NCI-H526 treated with DMSO at 0.1 percent for 48 hours (cell line): ENCODE data around the gene TPD52L2.
"Not testable (repeated sequence)": the region's sequence is repeated elsewhere in the genome, so short reads cannot be mapped to it uniquely, and the experiment has no call there.

Experiments used
- DNase-seq: peaks from one replicate; lab custom pipeline; 2025; lab: John Stamatoyannopoulos, UW

TPD52L2 gene

GRCh38 chr20:63895952-63896263 lies 30.8 kb downstream of the TPD52L2 start:
- DNase-seq = no peak

- DNase-seq = peak; percentile 12
Observed at GRCh38 chr20:63896264-63897105, 31.4 kb downstream of the TPD52L2 start.

- no peak for DNase-seq
Observed at GRCh38 chr20:63897978-63898561, 33.0 kb downstream of the TPD52L2 start.

- DNase-seq = no peak
Observed at GRCh38 chr20:63898882-63899558, 34.0 kb downstream of the TPD52L2 start.

- no peak for DNase-seq
Observed at GRCh38 chr20:63900413-63900812, 35.3 kb downstream of the TPD52L2 start.

GRCh38 chr20:63903796-63904561 lies 38.9 kb downstream of the TPD52L2 start:
- no peak for DNase-seq

GRCh38 chr20:63908008-63908682 lies 43.1 kb downstream of the TPD52L2 start:
- no peak for DNase-seq

GRCh38 chr20:63911176-63911575 lies 46.1 kb downstream of the TPD52L2 start:
- DNase-seq = no peak

- DNase-seq = no peak
Observed at GRCh38 chr20:63913768-63914167, 48.7 kb downstream of the TPD52L2 start.

- DNase-seq = no peak
Observed at GRCh38 chr20:63915471-63915870, 50.4 kb downstream of the TPD52L2 start.

GRCh38 chr20:63916371-63916939 lies 51.4 kb downstream of the TPD52L2 start:
- not testable (repeated sequence) for DNase-seq

GRCh38 chr20:63917811-63918210 lies 52.7 kb downstream of the TPD52L2 start:
- no peak for DNase-seq

GRCh38 chr20:63919130-63919529 lies 54.1 kb downstream of the TPD52L2 start:
- no peak for DNase-seq

- no peak for DNase-seq
Observed at GRCh38 chr20:63920226-63920625, 55.2 kb downstream of the TPD52L2 start.

- no peak for DNase-seq
Observed at GRCh38 chr20:63923651-63924050, 58.6 kb downstream of the TPD52L2 start.

- no peak for DNase-seq
Observed at GRCh38 chr20:63924241-63924640, 59.2 kb downstream of the TPD52L2 start.

- no peak for DNase-seq
Observed at GRCh38 chr20:63926298-63926697, 61.2 kb downstream of the TPD52L2 start.

- no peak for DNase-seq
Observed at GRCh38 chr20:63929071-63929470, 64.0 kb downstream of the TPD52L2 start.

- not testable (repeated sequence) for DNase-seq
Observed at GRCh38 chr20:63929473-63929883, 64.4 kb downstream of the TPD52L2 start.

GRCh38 chr20:63930971-63931553 lies 66.0 kb downstream of the TPD52L2 start:
- no peak for DNase-seq

- no peak for DNase-seq
Observed at GRCh38 chr20:63931735-63932134, 66.7 kb downstream of the TPD52L2 start.
